Measurements from ENCODE around the gene KRTAP10-11.

The KRTAP10-11 gene

GRCh38 chr21:44639331-44639655, 6.9 kb upstream of the KRTAP10-11 start:
- Histone ChIP-seq H3K4me3 (ENCODE audit: low read depth, low read length) (no peak overlapping the region), H3K27ac (no peak overlapping the region), H3K9me3 (ENCODE audit: control insufficient read depth, low read length) (no peaks in the 10 kb centered on the region), H2AFZ (no peak overlapping the region), H3K4me1 (no peaks in the 10 kb centered on the region), H3K9ac (no peak overlapping the region), H3K27me3 (ENCODE audit: control insufficient read depth, insufficient read depth, low read length) (no peaks in the 10 kb centered on the region), H3K4me2 (ENCODE audit: low read length) (no peak overlapping the region), H3K79me2 (no peaks in the 10 kb centered on the region), H3K36me3 (ENCODE audit: control insufficient read depth, insufficient read depth, low read length) (no peaks in the 10 kb centered on the region)
- no peak for TF ChIP-seq CTCF (IDR thresholded peaks at IDR 0.05)

GRCh38 chr21:44640761-44641160, 5.5 kb upstream of the KRTAP10-11 start:
- H3K36me3 ChIP-seq (ENCODE audit: control insufficient read depth, insufficient read depth, low read length): no peaks in the 10 kb centered on the region

GRCh38 chr21:44643741-44644310, 2.4 kb upstream of the KRTAP10-11 start:
- Histone ChIP-seq H3K4me3 (ENCODE audit: low read depth, low read length) (no peak overlapping the region), H3K27me3 (ENCODE audit: control insufficient read depth, insufficient read depth, low read length) (no peaks in the 10 kb centered on the region), H3K9ac (no peak overlapping the region), H3K9me3 (ENCODE audit: control insufficient read depth, low read length) (no peaks in the 10 kb centered on the region), H3K4me1 (no peaks in the 10 kb centered on the region), H3K27ac (no peak overlapping the region), H3K4me2 (ENCODE audit: low read length) (no peak overlapping the region), H3K79me2 (no peaks in the 10 kb centered on the region), H2AFZ (no peak overlapping the region), H3K36me3 (ENCODE audit: control insufficient read depth, insufficient read depth, low read length) (no peaks in the 10 kb centered on the region)
- no peak for TF ChIP-seq CTCF (IDR thresholded peaks at IDR 0.05)

More at GRCh38 chr21:44640761-44641160, 5.5 kb upstream of the KRTAP10-11 start:
- Histone ChIP-seq H3K27ac (no peak overlapping the region), H3K27me3 (ENCODE audit: control insufficient read depth, insufficient read depth, low read length) (no peaks in the 10 kb centered on the region), H3K9me3 (ENCODE audit: control insufficient read depth, low read length) (no peaks in the 10 kb centered on the region), H2AFZ (no peak overlapping the region), H3K4me1 (no peaks in the 10 kb centered on the region), H3K4me3 (ENCODE audit: low read depth, low read length) (no peak overlapping the region), H3K4me2 (ENCODE audit: low read length) (no peak overlapping the region), H3K9ac (no peak overlapping the region), H3K79me2 (no peaks in the 10 kb centered on the region)
- no peak for TF ChIP-seq CTCF (IDR thresholded peaks at IDR 0.05)

GRCh38 chr21:44644878-44645277, 1.3 kb upstream of the KRTAP10-11 start:
- no peaks in the 10 kb centered on the region for H3K9me3 ChIP-seq (ENCODE audit: control insufficient read depth, low read length)
- H3K36me3 ChIP-seq (ENCODE audit: control insufficient read depth, insufficient read depth, low read length): no peaks in the 10 kb centered on the region
- H3K9ac ChIP-seq: no peak overlapping the region
- no peak overlapping the region for H3K27ac ChIP-seq
- no peak overlapping the region for H3K4me3 ChIP-seq (ENCODE audit: low read depth, low read length)
- no peaks in the 10 kb centered on the region for H3K27me3 ChIP-seq (ENCODE audit: control insufficient read depth, insufficient read depth, low read length)
- H3K4me1 ChIP-seq: no peaks in the 10 kb centered on the region
- no peak overlapping the region for H2AFZ ChIP-seq
- no peaks in the 10 kb centered on the region for H3K79me2 ChIP-seq
- TF ChIP-seq CTCF (IDR thresholded peaks at IDR 0.05): no peak
- H3K4me2 ChIP-seq (ENCODE audit: low read length): no peak overlapping the region

- no peaks in the 10 kb centered on the region for H3K4me1 ChIP-seq
- no peaks in the 10 kb centered on the region for H3K36me3 ChIP-seq (ENCODE audit: control insufficient read depth, insufficient read depth, low read length)
- no peak for TF ChIP-seq CTCF (IDR thresholded peaks at IDR 0.05)
- no peak overlapping the region for H3K27ac ChIP-seq
- H3K27me3 ChIP-seq (ENCODE audit: control insufficient read depth, insufficient read depth, low read length): no peaks in the 10 kb centered on the region
- H3K9me3 ChIP-seq (ENCODE audit: control insufficient read depth, low read length): no peaks in the 10 kb centered on the region
- no peak overlapping the region for H2AFZ ChIP-seq
- no peak overlapping the region for H3K4me2 ChIP-seq (ENCODE audit: low read length)
- no peaks in the 10 kb centered on the region for H3K79me2 ChIP-seq
- no peak overlapping the region for H3K4me3 ChIP-seq (ENCODE audit: low read depth, low read length)
- H3K9ac ChIP-seq: no peak overlapping the region
Observed at GRCh38 chr21:44647222-44647552, 973 bp downstream of the KRTAP10-11 start.

All from parathyroid adenoma (tissue), 2 donors.